CD4-positive, alpha-beta T cell (primary cell): ENCODE data around the gene CABP4. TPM values are rescaled to one million over a fixed set of nuclear protein-coding genes. Genes with fewer than 3 reads are reported as not detected.

Source experiments
- ATAC-seq: fragments of 200-7000 bp; cut with Tn5 transposase; one replicate; pipeline ENCODE4 v1.10.0; 2022; ENCODE audit warnings: mild to moderate bottlenecking; ENCODE audit not compliant: poor library complexity
- CTCF ChIA-PET: fragments of 350-600 bp; sonication (Branson Sonifier 250); formaldehyde crosslinking; loops from one replicate; lab custom pipeline; 2021; ENCODE audit warnings: antibody characterized with exemption, inconsistent platforms; lab: Charles Lee
- POLR2A ChIA-PET: fragments of 350-600 bp; sonication (Branson Sonifier 250); formaldehyde crosslinking; loops from one replicate; lab custom pipeline; 2021; ENCODE audit warnings: antibody characterized with exemption, inconsistent platforms; lab: Charles Lee
- DNase-seq, 14 experiments: peaks; one replicate each; pipeline ENCODE4 v3.0.0-alpha.2; 2013 to 2020; ENCODE audit warnings: mixed read lengths in 2 of 14
- H3K27ac ChIP-seq, 2 donors: one replicate each; pipeline versions ENCODE4 v1.5.1 to v1.7.0; 2013; ENCODE audit warnings: low read length in 2 of 2, low read depth in 1 of 2, mild to moderate bottlenecking in 1 of 2
- H3K27me3 ChIP-seq, 2 experiments: 1 replicate in 1 of 2; 2 replicates in 1 of 2; pipeline versions ENCODE4 v1.6.1 to v1.7.0; 2013; ENCODE audit warnings: low read length in 2 of 2, control low read depth in 1 of 2, mild to moderate bottlenecking in 1 of 2, moderate library complexity in 1 of 2; ENCODE audit not compliant: insufficient read depth in 2 of 2, control insufficient read depth in 1 of 2
- H3K36me3 ChIP-seq: one replicate; pipeline ENCODE4 v1.6.1; 2013; ENCODE audit warnings: low read length, control low read depth; ENCODE audit not compliant: insufficient read depth
- H3K4me1 ChIP-seq: one replicate; pipeline ENCODE4 v1.6.1; 2013; ENCODE audit warnings: low read length, control low read depth; ENCODE audit not compliant: insufficient read depth
- H3K4me3 ChIP-seq: one replicate; pipeline ENCODE4 v1.5.1; 2013; ENCODE audit warnings: mild to moderate bottlenecking, low read length, moderate library complexity
- H3K9me3 ChIP-seq, 2 experiments: 1 replicate in 1 of 2; 2 replicates in 1 of 2; pipeline versions ENCODE4 v1.6.1 to v1.7.0; 2013; ENCODE audit warnings: low read length in 2 of 2, mild to moderate bottlenecking in 2 of 2, control low read depth in 1 of 2, moderate library complexity in 1 of 2; ENCODE audit not compliant: control insufficient read depth in 1 of 2, insufficient read depth in 1 of 2
- H3K27ac Mint-ChIP-seq: one replicate; pipeline ENCODE4 v1.8.0; 2020; ENCODE audit warnings: mixed read lengths
- H3K27me3 Mint-ChIP-seq: one replicate; pipeline ENCODE4 v1.8.0; 2021; ENCODE audit warnings: mixed read lengths
- H3K36me3 Mint-ChIP-seq: one replicate; pipeline ENCODE4 v1.8.0; 2021; ENCODE audit warnings: low read depth, mixed read lengths
- H3K4me1 Mint-ChIP-seq: one replicate; pipeline ENCODE4 v1.8.0; 2021; ENCODE audit warnings: low read depth, mixed read lengths
- H3K4me3 Mint-ChIP-seq: one replicate; pipeline ENCODE4 v1.8.0; 2020; ENCODE audit warnings: mild to moderate bottlenecking, mixed read lengths
- H3K9me3 Mint-ChIP-seq: one replicate; pipeline ENCODE4 v1.8.0; 2020; ENCODE audit warnings: mixed read lengths
- intact Hi-C, 2 experiments: fragments of 100-400 bp; cut with DNase I in 1 of 2; cut with micrococcal nuclease in 1 of 2; formaldehyde crosslinking; loops; one replicate each; pipeline versions ENCODE4 v1.15.1 to v1.9.0; 2023 to 2025; cut with DNase I, micrococcal nuclease
- total RNA-seq, 174 experiments: library from RNA in 2 of 174; stranded (reverse) in 2 of 174; gene quantifications; one replicate each; pipeline ENCODE4 v1.2.3 and lab custom pipeline; 2021 to 2026
- TF ChIP-seq, protein P1 (sequence below): fragments of 200-600 bp; IDR thresholded peaks from one replicate; pipeline ENCODE4 v1.8.0; 2022; ENCODE audit warnings: antibody characterized with exemption, mild to moderate bottlenecking

CABP4 gene
- total RNA-seq, 2 experiments from 2014 or later, result 7.5 to 8.5 TPM

DNA sequence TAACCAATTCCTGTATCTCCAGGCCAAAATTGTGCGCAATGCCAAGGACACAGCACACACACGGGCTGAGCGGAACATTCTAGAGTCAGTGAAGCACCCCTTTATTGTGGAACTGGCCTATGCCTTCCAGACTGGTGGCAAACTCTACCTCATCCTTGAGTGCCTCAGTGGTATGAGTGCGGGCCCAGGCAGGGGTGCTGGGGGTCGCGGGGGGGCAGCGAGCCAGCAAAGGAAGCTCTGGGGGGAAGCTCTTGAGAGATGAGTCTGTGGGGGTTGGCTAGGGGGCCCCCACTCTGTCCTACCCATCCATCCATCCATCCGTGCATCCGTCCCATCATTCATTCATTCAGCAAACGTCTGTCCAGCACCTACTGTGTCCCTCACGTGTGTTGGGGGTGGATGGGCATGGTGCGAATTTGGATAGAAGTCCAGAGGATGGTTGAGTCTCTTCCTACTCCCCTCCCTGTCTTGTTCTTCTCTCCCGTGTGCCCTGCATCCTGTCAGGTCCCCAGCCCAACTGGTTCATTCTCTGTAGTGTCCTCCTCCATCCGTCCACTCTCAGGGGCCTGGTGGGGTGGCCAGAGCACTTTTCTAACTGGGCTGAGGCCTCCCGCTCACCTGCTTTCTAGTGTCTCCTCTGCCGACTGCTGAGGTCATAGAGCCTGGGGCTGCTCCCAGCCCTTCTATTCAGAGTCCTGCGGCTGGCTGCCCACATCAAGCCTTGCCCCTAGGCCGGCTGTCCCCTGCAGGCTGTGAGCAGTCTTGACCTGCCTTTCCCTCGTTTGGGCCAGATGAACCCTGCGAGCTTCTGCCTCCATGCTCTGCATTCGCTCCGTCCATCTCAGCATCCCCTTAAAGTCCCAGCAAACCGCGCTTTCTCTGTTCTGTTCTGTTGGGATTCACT lies 23.6 kb upstream of the CABP4 start:
- POLR2A ChIA-PET, result interaction anchor here (0.5 to 17.7 kb wide), 11 partner anchors 6 to 136 kb away, joined by 3 to 411 read pairs (median 9); partner anchors contain the start of genes AIP, CARNS1, PITPNM1 and PPP1CA
- intact Hi-C loops, result no loop called here
- ATAC-seq (no peak), DNase-seq (no peak)
- peak overlapping the region; percentile 77 for H3K4me3 Mint-ChIP-seq
- H3K9me3 Mint-ChIP-seq, result no peaks in the 10 kb centered on the region
- H3K4me3 ChIP-seq, result no peak overlapping the region
- peaks cover 56% of the 10 kb centered on the region for H3K4me1 Mint-ChIP-seq
- TF ChIP-seq, protein P1, sequence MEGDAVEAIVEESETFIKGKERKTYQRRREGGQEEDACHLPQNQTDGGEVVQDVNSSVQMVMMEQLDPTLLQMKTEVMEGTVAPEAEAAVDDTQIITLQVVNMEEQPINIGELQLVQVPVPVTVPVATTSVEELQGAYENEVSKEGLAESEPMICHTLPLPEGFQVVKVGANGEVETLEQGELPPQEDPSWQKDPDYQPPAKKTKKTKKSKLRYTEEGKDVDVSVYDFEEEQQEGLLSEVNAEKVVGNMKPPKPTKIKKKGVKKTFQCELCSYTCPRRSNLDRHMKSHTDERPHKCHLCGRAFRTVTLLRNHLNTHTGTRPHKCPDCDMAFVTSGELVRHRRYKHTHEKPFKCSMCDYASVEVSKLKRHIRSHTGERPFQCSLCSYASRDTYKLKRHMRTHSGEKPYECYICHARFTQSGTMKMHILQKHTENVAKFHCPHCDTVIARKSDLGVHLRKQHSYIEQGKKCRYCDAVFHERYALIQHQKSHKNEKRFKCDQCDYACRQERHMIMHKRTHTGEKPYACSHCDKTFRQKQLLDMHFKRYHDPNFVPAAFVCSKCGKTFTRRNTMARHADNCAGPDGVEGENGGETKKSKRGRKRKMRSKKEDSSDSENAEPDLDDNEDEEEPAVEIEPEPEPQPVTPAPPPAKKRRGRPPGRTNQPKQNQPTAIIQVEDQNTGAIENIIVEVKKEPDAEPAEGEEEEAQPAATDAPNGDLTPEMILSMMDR, result no peak
- H3K27ac Mint-ChIP-seq, result peak overlapping the region; percentile 78
- peak overlapping the region in 1 of 2 donors; percentile 13 for H3K27ac ChIP-seq
- H3K36me3 ChIP-seq, result peaks cover 62% of the 10 kb centered on the region
- H3K9me3 ChIP-seq, result no peaks in the 10 kb centered on the region
- H3K36me3 Mint-ChIP-seq, result peaks cover 63% of the 10 kb centered on the region
- CTCF ChIA-PET, result no interaction called here
- H3K27me3 ChIP-seq, result no peaks in the 10 kb centered on the region
- peaks cover 87% of the 10 kb centered on the region for H3K4me1 ChIP-seq
- no peaks in the 10 kb centered on the region for H3K27me3 Mint-ChIP-seq

DNA sequence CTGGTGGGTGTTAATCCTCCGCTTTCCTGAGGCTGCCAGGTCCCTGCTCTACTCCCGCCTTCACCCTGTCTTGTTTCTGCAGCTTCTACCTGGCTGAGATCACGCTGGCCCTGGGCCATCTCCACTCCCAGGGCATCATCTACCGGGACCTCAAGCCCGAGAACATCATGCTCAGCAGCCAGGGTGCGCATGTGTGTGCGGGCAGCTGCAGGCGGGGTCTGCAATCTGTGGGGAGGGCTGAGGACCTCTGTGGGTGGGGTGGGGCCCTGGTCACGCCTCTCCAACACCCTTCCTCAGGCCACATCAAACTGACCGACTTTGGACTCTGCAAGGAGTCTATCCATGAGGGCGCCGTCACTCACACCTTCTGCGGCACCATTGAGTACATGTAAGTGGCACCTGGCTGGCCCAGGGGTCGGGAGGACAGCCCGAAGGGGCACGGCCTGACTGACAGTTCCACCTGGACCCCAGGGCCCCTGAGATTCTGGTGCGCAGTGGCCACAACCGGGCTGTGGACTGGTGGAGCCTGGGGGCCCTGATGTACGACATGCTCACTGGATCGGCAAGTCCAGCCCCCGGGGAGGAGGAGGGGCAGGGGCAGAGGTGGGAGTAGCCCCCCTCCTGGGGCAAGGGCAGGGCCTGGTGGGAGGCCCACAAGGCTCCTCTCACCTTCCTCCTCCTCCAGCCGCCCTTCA lies 22.4 kb upstream of the CABP4 start:
- POLR2A ChIA-PET, result interaction anchor here (0.6 to 17.7 kb wide), 15 partner anchors 10 to 81 kb away, joined by 3 to 411 read pairs (median 5); partner anchors contain the start of genes AIP, CARNS1, PITPNM1 and POLD4
- peaks cover 62% of the 10 kb centered on the region for H3K36me3 ChIP-seq
- peak overlapping the region in 1 of 2 donors; percentile 94 for H3K27ac ChIP-seq
- H3K9me3 ChIP-seq, result no peaks in the 10 kb centered on the region
- CTCF ChIA-PET, result no interaction called here
- no peaks in the 10 kb centered on the region for H3K27me3 ChIP-seq
- ATAC-seq, result no peak
- peak overlapping the region; percentile 78 for H3K27ac Mint-ChIP-seq
- intact Hi-C loops, result no loop called here
- no peaks in the 10 kb centered on the region for H3K27me3 Mint-ChIP-seq
- TF ChIP-seq, protein P1, result no peak
- H3K4me1 ChIP-seq, result peaks cover 79% of the 10 kb centered on the region
- DNase-seq, result no peak
- H3K9me3 Mint-ChIP-seq, result no peaks in the 10 kb centered on the region
- H3K4me3 Mint-ChIP-seq, result peak overlapping the region; percentile 77
- H3K4me1 Mint-ChIP-seq, result peaks cover 54% of the 10 kb centered on the region
- no peak overlapping the region for H3K4me3 ChIP-seq
- H3K36me3 Mint-ChIP-seq, result peaks cover 73% of the 10 kb centered on the region
